Epidermal melanocyte (primary cell): Measurements from ENCODE around the gene SLC2A1.
"Not testable (repeated sequence)": the region's sequence is repeated elsewhere in the genome, so short reads cannot be mapped to it uniquely, and the experiment has no call there.

ENCODE experiments used
- DNase-seq: peaks from one replicate; pipeline ENCODE4 v3.0.0; 2011; ENCODE audit warnings: low spot score; ENCODE audit not compliant: insufficient read length

The SLC2A1 gene

GRCh38 chr1:42908046-42908445 is 50.6 kb downstream of the SLC2A1 start:
- no peak for DNase-seq

- no peak for DNase-seq
These were observed 54.2 kb downstream of the SLC2A1 start for GRCh38 chr1:42904434-42904833.

- not testable (repeated sequence) for DNase-seq
These were observed 58.7 kb downstream of the SLC2A1 start for GRCh38 chr1:42899960-42900359.

- no peak for DNase-seq
These were observed 67.1 kb downstream of the SLC2A1 start for GRCh38 chr1:42891465-42892138.

GRCh38 chr1:42889264-42889663 is 69.4 kb downstream of the SLC2A1 start:
- no peak for DNase-seq

- DNase-seq: no peak
These were observed 70.5 kb downstream of the SLC2A1 start for GRCh38 chr1:42888013-42888633.

GRCh38 chr1:42887366-42887765 is 71.3 kb downstream of the SLC2A1 start:
- no peak for DNase-seq

GRCh38 chr1:42886800-42887199 is 71.9 kb downstream of the SLC2A1 start:
- DNase-seq: no peak

GRCh38 chr1:42886046-42886739 is 72.5 kb downstream of the SLC2A1 start:
- DNase-seq: no peak

GRCh38 chr1:42880384-42880783 is 78.3 kb downstream of the SLC2A1 start:
- DNase-seq: no peak

- DNase-seq: no peak
These were observed 81.3 kb downstream of the SLC2A1 start for GRCh38 chr1:42877380-42877779.

GRCh38 chr1:42876009-42876408 is 82.7 kb downstream of the SLC2A1 start:
- DNase-seq: no peak
